HCT116 (cell line): Measurements from ENCODE around the gene PTTG1IP. TPM values are rescaled to one million over a fixed set of nuclear protein-coding genes. Genes with fewer than 3 reads are reported as not detected.
A peak's percentile ranks its signal among the peaks of the same experiment; 100 is the strongest.

ENCODE experiments used
- ATAC-seq: fragments of 200-7000 bp; cut with Tn5 transposase; 2 replicates; pipeline ENCODE4 v1.9.1; 2020; ENCODE audit warnings: mild to moderate bottlenecking, moderate library complexity
- BruUV-seq: library from RNA; stranded (reverse); fragments of 400-500 nt; replicated peaks from 2 replicates; lab custom pipeline; 2021; lab: Mats Ljungman, UMichigan
- CTCF ChIA-PET: fragments of 300-600 bp; sonication (Branson Sonifier 250); formaldehyde crosslinking; loops from one replicate; lab custom pipeline; 2021; ENCODE audit warnings: antibody characterized with exemption; lab: Charles Lee
- POLR2A ChIA-PET: fragments of 300-600, 350-600 bp; sonication (Branson Sonifier 250); formaldehyde crosslinking; loops from one replicate; lab custom pipeline; 2021; ENCODE audit warnings: antibody characterized with exemption; lab: Charles Lee
- RAD21 ChIA-PET, 2 experiments: fragments of 300-600 bp; sonication (Branson Sonifier 250); formaldehyde crosslinking; loops; one replicate each; lab custom pipeline; 2023; ENCODE audit warnings: low total read pairs in 2 of 2; ENCODE audit not compliant: uncharacterized antibody in 2 of 2, unreplicated experiment in 2 of 2, low non-redundant PET in 1 of 2; lab: Charles Lee
- DNase-seq: peaks from one replicate; pipeline ENCODE4 v3.0.0-alpha.2; 2010; ENCODE audit warnings: low read depth, low spot score
- H2AFZ ChIP-seq: fragments of 200-600 bp; shearing (Covaris generic), sonication (generic); 2 replicates; pipeline ENCODE4 v1.6.1; 2017; ENCODE audit warnings: low read depth, mixed run types, mixed read lengths, antibody characterized with exemption, low read length; ENCODE audit not compliant: poor library complexity, severe bottlenecking
- H3K27ac ChIP-seq: 2 replicates; pipeline ENCODE4 v1.5.1; 2012; ENCODE audit warnings: low read depth, low read length
- H3K27me3 ChIP-seq: fragments of 200-600 bp; sonication (generic); 2 replicates; pipeline ENCODE4 v1.6.1; 2016; ENCODE audit warnings: mixed run types, low read length, mixed read lengths; ENCODE audit not compliant: insufficient read depth
- H3K36me3 ChIP-seq, 2 experiments: fragments of 200-500 bp in 1 of 2; fragments of 200-600 bp in 1 of 2; sonication (Bioruptor generic) in 1 of 2; sonication (generic) in 1 of 2; 2 replicates each; pipeline versions ENCODE4 v1.5.1 to v1.6.1; 2014 to 2016; ENCODE audit warnings: low read length in 2 of 2, inconsistent platforms in 1 of 2, mixed read lengths in 1 of 2, mixed run types in 1 of 2; ENCODE audit not compliant: insufficient read depth in 2 of 2, control insufficient read depth in 1 of 2
- H3K4me1 ChIP-seq, 2 experiments: fragments of 200-600 bp in 1 of 2; sonication (generic) in 1 of 2; 2 replicates each; pipeline versions ENCODE4 v1.5.1 to v1.6.1; 2012 to 2017; ENCODE audit warnings: low read length in 2 of 2, inconsistent platforms in 1 of 2, mild to moderate bottlenecking in 1 of 2, mixed read lengths in 1 of 2, mixed run types in 1 of 2, moderate library complexity in 1 of 2; ENCODE audit not compliant: insufficient read depth in 2 of 2, control insufficient read depth in 1 of 2
- H3K4me2 ChIP-seq: fragments of 200-600 bp; sonication (generic); 2 replicates; pipeline ENCODE4 v1.6.1; 2017; ENCODE audit warnings: mixed run types, low read length, mixed read lengths
- H3K4me3 ChIP-seq, 2 experiments: fragments of 200-600 bp in 1 of 2; sonication (generic) in 1 of 2; replicated peaks in 1 of 2; 2 replicates each; pipeline ENCODE4 v1.5.1; 2011 to 2016; ENCODE audit warnings: low read length in 2 of 2, control low read depth in 1 of 2, low read depth in 1 of 2, mild to moderate bottlenecking in 1 of 2, mixed read lengths in 1 of 2, mixed run types in 1 of 2
- H3K79me2 ChIP-seq: fragments of 200-600 bp; sonication (generic); 2 replicates; pipeline ENCODE4 v1.6.1; 2017; ENCODE audit warnings: mild to moderate bottlenecking, mixed run types, low read length, moderate library complexity, mixed read lengths; ENCODE audit not compliant: insufficient read depth
- H3K9ac ChIP-seq: fragments of 200-600 bp; sonication (generic); 2 replicates; pipeline ENCODE4 v1.6.1; 2016; ENCODE audit warnings: low read length, mixed read lengths
- H3K9me2 ChIP-seq: fragments of 200-600 bp; sonication (generic), shearing (Covaris generic); 2 replicates; pipeline ENCODE4 v1.6.1; 2017; ENCODE audit warnings: mixed run types, mild to moderate bottlenecking, moderate library complexity; ENCODE audit not compliant: insufficient read depth
- H3K9me3 ChIP-seq, 2 experiments: fragments of 200-500 bp in 1 of 2; fragments of 200-600 bp in 1 of 2; sonication (Bioruptor generic) in 1 of 2; sonication (generic) in 1 of 2; 2 replicates each; pipeline ENCODE4 v1.6.1; 2014 to 2017; ENCODE audit warnings: low read length in 2 of 2, mixed read lengths in 2 of 2, inconsistent platforms in 1 of 2, low read depth in 1 of 2, mild to moderate bottlenecking in 1 of 2, mixed run types in 1 of 2, moderate library complexity in 1 of 2; ENCODE audit not compliant: control insufficient read depth in 1 of 2, insufficient read depth in 1 of 2
- H4K20me1 ChIP-seq: fragments of 200-600 bp; sonication (generic), shearing (Covaris generic); 2 replicates; pipeline ENCODE4 v1.6.1; 2017; ENCODE audit warnings: mixed run types, mild to moderate bottlenecking, moderate library complexity; ENCODE audit not compliant: insufficient read depth
- CTCF ChIP-seq, 3 experiments: fragments of 200-600 bp in 1 of 3; sonication (generic) in 1 of 3; IDR thresholded peaks in 2 of 3; conservative IDR thresholded peaks in 1 of 3; 2 replicates each; pipeline ENCODE4 v1.5.1; 2012 to 2017; ENCODE audit warnings: low read depth in 2 of 3, low read length in 2 of 3, antibody characterized with exemption in 1 of 3, borderline replicate concordance in 1 of 3, control low read depth in 1 of 3, mild to moderate bottlenecking in 1 of 3, mixed read lengths in 1 of 3, mixed run types in 1 of 3, moderate library complexity in 1 of 3; ENCODE audit not compliant: insufficient read depth in 1 of 3
- RAD21 ChIP-seq: IDR thresholded peaks from 2 replicates; pipeline ENCODE4 v1.6.1; 2012; ENCODE audit warnings: low read depth, mild to moderate bottlenecking
- ZBTB33 ChIP-seq: IDR thresholded peaks from 2 replicates; pipeline ENCODE4 v1.6.1; 2011; ENCODE audit warnings: mild to moderate bottlenecking, low read length, moderate library complexity; ENCODE audit not compliant: insufficient replicate concordance; ENCODE audit errors: extremely low read depth
- intact Hi-C: fragments of 100-400 bp; cut with micrococcal nuclease; formaldehyde crosslinking; loops from 2 replicates; pipeline ENCODE4 v1.10.0; 2022
- total RNA-seq: library from RNA; stranded (reverse); gene quantifications from one replicate; pipeline ENCODE4 v1.2.1, GENCODE V29; 2021; ENCODE audit not compliant: unreplicated experiment

The PTTG1IP gene
- total RNA-seq, 1 experiment from 2014 or later, result 83.4 TPM

DNA sequence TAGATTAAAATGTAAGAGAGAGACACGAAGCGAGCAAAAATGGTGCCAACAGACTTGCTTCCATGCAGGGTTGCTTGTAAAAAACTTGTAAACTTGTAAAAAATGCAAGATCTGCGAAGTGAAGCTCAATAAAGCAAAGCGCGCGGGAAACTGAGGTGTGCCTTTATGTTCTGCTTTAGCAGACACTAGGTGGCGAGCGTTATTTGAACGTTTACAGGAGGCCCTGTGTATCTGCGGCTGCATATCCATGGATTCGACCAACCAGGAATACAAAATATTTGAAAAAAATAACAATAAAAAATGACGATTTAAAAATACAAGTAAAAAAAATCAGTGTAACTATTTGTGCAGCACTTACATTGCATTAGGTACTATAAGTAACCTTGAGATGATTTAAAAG is 73.4 kb downstream of the PTTG1IP start:
- H3K27ac ChIP-seq, result no peak overlapping the region
- H3K4me2 ChIP-seq, result peak overlapping the region; percentile 78
- DNase-seq (no peak), ATAC-seq (no peak)
- H2AFZ ChIP-seq, result no peak overlapping the region
- H3K79me2 ChIP-seq, result peaks cover 75% of the 10 kb centered on the region
- RAD21 ChIA-PET, result no interaction called here
- BruUV-seq, result no TSS peak
- 0 out of 2 replicates have a peak overlapping the region, but pooled peaks have one; percentile 77 for H3K9ac ChIP-seq
- H3K27me3 ChIP-seq, result no peaks in the 10 kb centered on the region
- no peaks in the 10 kb centered on the region for H3K9me2 ChIP-seq
- peaks cover 9 to 39% of the 10 kb centered on the region in 2 experiments; a peak in 3 of 4 replicates for H3K36me3 ChIP-seq
- POLR2A ChIA-PET, result no interaction called here
- peak overlapping the region; percentile 78 to 88 for H3K4me3 ChIP-seq
- intact Hi-C loops, result loop anchor here (1.0 kb wide), 1 partner anchor 337 kb away; no protein-coding TSS in a partner anchor
- TF ChIP-seq CTCF (IDR thresholded peaks at IDR 0.05 in 2 of 3, conservative IDR thresholded peaks at IDR 0.05 in 1 of 3; ENCODE audit: borderline replicate concordance in 1 of 3, insufficient read depth in 1 of 3, low read depth in 2 of 3, low read length in 2 of 3) (peak in 2 of 3 experiments; percentile 35 to 46; a peak in 4 of 6 replicates), RAD21 (peak; percentile 39; the same call in 1 of the 2 replicates), ZBTB33 (no peak)
- H3K4me1 ChIP-seq, result peaks cover 11 to 20% of the 10 kb centered on the region in 2 experiments
- H3K9me3 ChIP-seq, result no peaks in the 10 kb centered on the region
- H4K20me1 ChIP-seq, result peaks cover 19% of the 10 kb centered on the region; the same call in 1 of the 2 replicates
- CTCF ChIA-PET, result interaction anchor here (1.2 to 2.5 kb wide), 3 partner anchors 73 to 337 kb away, joined by 3 to 12 read pairs (median 9); partner anchors contain the start of gene PTTG1IP
